A673 (cell line): Measurements from ENCODE around the gene MACC1. TPM values are rescaled to one million over a fixed set of nuclear protein-coding genes. Genes with fewer than 3 reads are reported as not detected.

Experiments used
- Bru-seq: library from RNA; stranded (reverse); fragments of 400-500 nt; gene quantifications from one replicate; lab custom pipeline; 2021; lab: Mats Ljungman, UMichigan
- BruChase-seq, 2 experiments: library from RNA; stranded (reverse); fragments of 400-500 nt; gene quantifications; one replicate each; lab custom pipeline; 2021; lab: Mats Ljungman, UMichigan
- BruUV-seq: library from RNA; stranded (reverse); fragments of 400-500 nt; replicated peaks from 2 replicates; lab custom pipeline; 2021; lab: Mats Ljungman, UMichigan
- CTCF ChIA-PET: fragments of 300-600 bp; sonication (Branson Sonifier 250); formaldehyde crosslinking; loops from one replicate; lab custom pipeline; 2022; ENCODE audit warnings: antibody characterized with exemption; lab: Charles Lee
- POLR2A ChIA-PET: fragments of 300-600 bp; sonication (Branson Sonifier 250); formaldehyde crosslinking; loops from one replicate; lab custom pipeline; 2022; ENCODE audit warnings: antibody characterized with exemption; ENCODE audit not compliant: low non-redundant PET; lab: Charles Lee
- DNase-seq: peaks from one replicate; pipeline ENCODE4 v3.0.0-alpha.2; 2015; ENCODE audit warnings: low spot score
- H3K27ac ChIP-seq: fragments of 200-600 bp; sonication (generic); 2 replicates; pipeline ENCODE4 v1.5.1; 2016; ENCODE audit warnings: mixed run types, low read depth, mild to moderate bottlenecking, mixed read lengths, antibody characterized with exemption, low read length; ENCODE audit not compliant: poor library complexity, severe bottlenecking
- H3K27me3 ChIP-seq: fragments of 200-600 bp; sonication (generic); replicated peaks from 2 replicates; pipeline ENCODE4 v1.6.1; 2017; ENCODE audit warnings: mixed run types, low read depth, mild to moderate bottlenecking, mixed read lengths, antibody characterized with exemption, low read length; ENCODE audit not compliant: insufficient read depth, poor library complexity
- H3K36me3 ChIP-seq: fragments of 200-600 bp; sonication (generic); 2 replicates; pipeline ENCODE4 v1.6.1; 2016; ENCODE audit warnings: mixed run types, mild to moderate bottlenecking, mixed read lengths, antibody characterized with exemption, low read length; ENCODE audit not compliant: insufficient read depth, poor library complexity, severe bottlenecking
- H3K4me1 ChIP-seq: fragments of 200-600 bp; sonication (generic); 2 replicates; pipeline ENCODE4 v1.6.1; 2017; ENCODE audit warnings: mixed run types, mild to moderate bottlenecking, mixed read lengths, antibody characterized with exemption, low read length; ENCODE audit not compliant: insufficient read depth, poor library complexity, severe bottlenecking
- H3K4me3 ChIP-seq: fragments of 200-600 bp; sonication (generic); 2 replicates; pipeline ENCODE4 v1.5.1; 2016; ENCODE audit warnings: low read depth, mixed run types, mild to moderate bottlenecking, mixed read lengths, low read length; ENCODE audit not compliant: poor library complexity, severe bottlenecking
- H3K9me3 ChIP-seq: fragments of 200-600 bp; sonication (generic); 2 replicates; pipeline ENCODE4 v1.6.1; 2016; ENCODE audit warnings: mixed run types, low read depth, mild to moderate bottlenecking, mixed read lengths, antibody characterized with exemption, low read length; ENCODE audit not compliant: poor library complexity, severe bottlenecking
- EZH2 ChIP-seq: fragments of 200-600 bp; sonication (generic); IDR thresholded peaks from 2 replicates; pipeline ENCODE4 v1.6.1; 2017; ENCODE audit warnings: borderline replicate concordance, low read depth, mild to moderate bottlenecking, mixed read lengths, antibody characterized with exemption, low read length; ENCODE audit not compliant: poor library complexity, severe bottlenecking
- intact Hi-C: fragments of 100-400 bp; cut with micrococcal nuclease; formaldehyde crosslinking; loops from one replicate; pipeline ENCODE4 v1.10.0; 2022; ENCODE audit not compliant: unreplicated experiment
- long read RNA-seq: library from polyadenylated mRNA; stranded (forward); transcript quantifications from one replicate; pipeline ENCODE4 v2.0.0, GENCODE V29; 2022
- total RNA-seq: library from RNA; stranded (reverse); gene quantifications from 2 replicates; pipeline ENCODE4 v1.2.3, GENCODE V29; 2021
- TF ChIP-seq, protein P1 (sequence below): fragments of 300-800, 200-600 bp; sonication (generic); conservative IDR thresholded peaks from 2 replicates; pipeline ENCODE4 v1.5.1; 2017; ENCODE audit warnings: low read depth, mild to moderate bottlenecking, antibody characterized with exemption, low read length, moderate library complexity, mixed read lengths

Gene MACC1, protein sequence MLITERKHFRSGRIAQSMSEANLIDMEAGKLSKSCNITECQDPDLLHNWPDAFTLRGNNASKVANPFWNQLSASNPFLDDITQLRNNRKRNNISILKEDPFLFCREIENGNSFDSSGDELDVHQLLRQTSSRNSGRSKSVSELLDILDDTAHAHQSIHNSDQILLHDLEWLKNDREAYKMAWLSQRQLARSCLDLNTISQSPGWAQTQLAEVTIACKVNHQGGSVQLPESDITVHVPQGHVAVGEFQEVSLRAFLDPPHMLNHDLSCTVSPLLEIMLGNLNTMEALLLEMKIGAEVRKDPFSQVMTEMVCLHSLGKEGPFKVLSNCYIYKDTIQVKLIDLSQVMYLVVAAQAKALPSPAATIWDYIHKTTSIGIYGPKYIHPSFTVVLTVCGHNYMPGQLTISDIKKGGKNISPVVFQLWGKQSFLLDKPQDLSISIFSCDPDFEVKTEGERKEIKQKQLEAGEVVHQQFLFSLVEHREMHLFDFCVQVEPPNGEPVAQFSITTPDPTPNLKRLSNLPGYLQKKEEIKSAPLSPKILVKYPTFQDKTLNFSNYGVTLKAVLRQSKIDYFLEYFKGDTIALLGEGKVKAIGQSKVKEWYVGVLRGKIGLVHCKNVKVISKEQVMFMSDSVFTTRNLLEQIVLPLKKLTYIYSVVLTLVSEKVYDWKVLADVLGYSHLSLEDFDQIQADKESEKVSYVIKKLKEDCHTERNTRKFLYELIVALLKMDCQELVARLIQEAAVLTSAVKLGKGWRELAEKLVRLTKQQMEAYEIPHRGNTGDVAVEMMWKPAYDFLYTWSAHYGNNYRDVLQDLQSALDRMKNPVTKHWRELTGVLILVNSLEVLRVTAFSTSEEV
- total RNA-seq, result not detected in 2 replicates
- Bru-seq, nascent RNA, result percentile 10 among the genes with signal in this experiment
- percentile 14 among the genes with signal in this experiment for BruChase-seq, experiment 1, labeled RNA remaining after a 2-hour chase
- BruChase-seq, experiment 2, labeled RNA remaining after a 6-hour chase, result percentile 15 among the genes with signal in this experiment
- long read RNA-seq, result 0 reads

DNA sequence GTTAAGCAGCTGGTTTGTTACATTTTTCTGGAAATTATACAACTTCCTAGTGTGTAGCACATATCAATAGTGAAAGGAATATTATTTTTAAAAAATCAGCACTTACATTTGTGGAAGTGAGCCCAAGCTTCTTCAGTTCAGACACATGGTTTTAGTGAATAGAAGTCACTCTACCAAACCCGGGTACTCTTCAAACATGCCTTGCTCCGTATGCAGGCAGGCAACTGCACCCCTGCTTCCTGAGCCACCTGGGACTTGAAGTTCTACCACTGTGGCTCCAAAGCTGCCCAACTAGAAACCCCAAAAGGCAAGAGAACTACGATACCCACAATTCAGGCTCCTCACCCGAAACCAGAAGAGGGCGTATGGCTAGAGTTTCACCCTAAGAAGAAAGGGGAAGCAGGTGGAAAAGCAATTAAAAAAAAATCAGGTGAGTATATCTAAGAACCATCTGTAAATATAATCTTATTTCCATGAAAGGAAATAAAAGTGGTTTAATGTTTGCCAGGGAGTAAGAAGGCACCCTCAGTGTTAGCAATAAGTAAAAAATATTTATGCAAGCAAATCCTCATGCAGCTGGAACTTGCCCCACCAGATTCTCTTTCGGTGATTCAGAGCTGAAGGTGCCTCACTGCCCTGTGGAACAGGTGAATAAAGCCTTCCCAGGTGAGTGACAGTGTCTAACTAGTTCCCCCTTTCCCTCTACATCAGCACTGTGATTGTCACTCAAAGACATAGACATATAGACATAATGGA, at the start of gene MACC1:
Gene MACC1, minus strand, starts transcription at position 192 of the 756 bp plus-strand sequence. CDS start 55,522 bp downstream, outside the sequence.
- no peak within 1 kb of the TSS for H3K27ac ChIP-seq
- no peaks in the 10 kb centered on the region for H3K9me3 ChIP-seq
- no peak for DNase-seq
- ChIA-PET CTCF (no interaction called here), POLR2A (no interaction called here)
- intact Hi-C loops, result no loop called here
- no peaks in the 10 kb centered on the region for H3K36me3 ChIP-seq
- no peak within 1 kb of the TSS for H3K4me3 ChIP-seq
- TF ChIP-seq, protein P1, sequence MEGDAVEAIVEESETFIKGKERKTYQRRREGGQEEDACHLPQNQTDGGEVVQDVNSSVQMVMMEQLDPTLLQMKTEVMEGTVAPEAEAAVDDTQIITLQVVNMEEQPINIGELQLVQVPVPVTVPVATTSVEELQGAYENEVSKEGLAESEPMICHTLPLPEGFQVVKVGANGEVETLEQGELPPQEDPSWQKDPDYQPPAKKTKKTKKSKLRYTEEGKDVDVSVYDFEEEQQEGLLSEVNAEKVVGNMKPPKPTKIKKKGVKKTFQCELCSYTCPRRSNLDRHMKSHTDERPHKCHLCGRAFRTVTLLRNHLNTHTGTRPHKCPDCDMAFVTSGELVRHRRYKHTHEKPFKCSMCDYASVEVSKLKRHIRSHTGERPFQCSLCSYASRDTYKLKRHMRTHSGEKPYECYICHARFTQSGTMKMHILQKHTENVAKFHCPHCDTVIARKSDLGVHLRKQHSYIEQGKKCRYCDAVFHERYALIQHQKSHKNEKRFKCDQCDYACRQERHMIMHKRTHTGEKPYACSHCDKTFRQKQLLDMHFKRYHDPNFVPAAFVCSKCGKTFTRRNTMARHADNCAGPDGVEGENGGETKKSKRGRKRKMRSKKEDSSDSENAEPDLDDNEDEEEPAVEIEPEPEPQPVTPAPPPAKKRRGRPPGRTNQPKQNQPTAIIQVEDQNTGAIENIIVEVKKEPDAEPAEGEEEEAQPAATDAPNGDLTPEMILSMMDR, result no peak
- TF ChIP-seq EZH2, result no peak
- H3K4me1 ChIP-seq, result no peaks in the 10 kb centered on the region
- H3K27me3 ChIP-seq, result no peaks in the 10 kb centered on the region
- no TSS peak for BruUV-seq

DNA sequence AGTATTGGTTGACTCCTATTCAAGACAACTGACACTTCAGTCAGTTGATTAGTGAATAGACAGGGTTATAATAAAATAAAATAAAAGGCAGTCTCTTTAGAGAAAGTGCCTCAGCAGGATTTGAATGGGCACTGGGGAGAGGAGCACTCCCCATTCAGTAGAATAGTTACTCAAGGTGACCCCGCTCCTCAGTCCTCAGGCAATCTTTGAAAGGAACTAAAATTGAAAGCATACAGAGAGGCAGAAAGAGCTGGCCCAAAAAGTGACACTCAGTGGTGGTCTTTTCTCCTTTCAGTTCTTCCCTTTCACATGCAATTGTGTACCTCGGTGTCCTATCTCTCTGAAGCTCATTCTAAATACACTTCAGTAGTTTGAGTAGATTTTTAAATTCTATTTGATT, 47.4 kb upstream of the MACC1 start:
- intact Hi-C loops, result no loop called here
- H3K36me3 ChIP-seq, result no peaks in the 10 kb centered on the region
- H3K4me1 ChIP-seq, result no peaks in the 10 kb centered on the region
- DNase-seq, result no peak
- H3K27me3 ChIP-seq, result no peaks in the 10 kb centered on the region
- ChIA-PET POLR2A (no interaction called here), CTCF (no interaction called here)
- TF ChIP-seq, protein P1, result no peak
- TF ChIP-seq EZH2, result no peak
- H3K9me3 ChIP-seq, result no peaks in the 10 kb centered on the region
- no TSS peak for BruUV-seq
- H3K4me3 ChIP-seq, result no peak overlapping the region
- no peak overlapping the region for H3K27ac ChIP-seq

DNA sequence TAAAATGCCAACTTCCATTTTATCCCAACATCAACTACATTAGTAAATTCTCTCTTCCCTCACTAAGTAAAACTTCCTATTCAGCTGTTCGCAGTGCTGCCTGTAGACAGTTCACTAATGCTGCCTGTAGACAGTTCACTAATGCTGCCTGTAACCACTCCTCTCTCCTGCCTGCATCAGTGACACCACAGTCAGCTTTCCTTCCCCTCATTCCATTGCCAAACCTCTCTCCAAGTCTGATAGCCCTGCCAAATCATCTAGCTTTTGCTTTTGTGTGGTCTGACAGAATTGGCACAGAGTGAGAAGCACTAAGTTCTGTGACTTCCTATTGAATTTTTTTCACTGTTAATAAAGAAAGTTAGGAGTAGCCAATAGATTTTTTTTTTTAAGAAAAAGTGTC, 43.0 kb upstream of the MACC1 start:
- no TSS peak for BruUV-seq
- no peak overlapping the region for H3K4me3 ChIP-seq
- no peaks in the 10 kb centered on the region for H3K4me1 ChIP-seq
- ChIA-PET CTCF (interaction anchor here (0.7 kb wide), 1 partner anchor 84 kb away, joined by 4 read pairs; no protein-coding TSS in a partner anchor), POLR2A (no interaction called here)
- DNase-seq, result no peak
- no peaks in the 10 kb centered on the region for H3K27me3 ChIP-seq
- no peaks in the 10 kb centered on the region for H3K9me3 ChIP-seq
- H3K27ac ChIP-seq, result no peak overlapping the region
- intact Hi-C loops, result no loop called here
- TF ChIP-seq, protein P1, result no peak
- no peak for TF ChIP-seq EZH2
- no peaks in the 10 kb centered on the region for H3K36me3 ChIP-seq
